H1 (cell line): ENCODE data around the gene GNL2. TPM values are rescaled to one million over a fixed set of nuclear protein-coding genes. Genes with fewer than 3 reads are reported as not detected.

Experiments
- CBX5 ChIP-seq: fragments of 300-800, 300-1000 bp; sonication (generic); IDR thresholded peaks from 2 replicates; pipeline ENCODE4 v1.7.1; 2016; ENCODE audit warnings: antibody characterized with exemption, low read length, low read depth
- EZH2 ChIP-seq: fragments of 200-600 bp; sonication (generic); IDR thresholded peaks from 2 replicates; pipeline ENCODE4 v1.7.1; 2012; ENCODE audit warnings: low read depth, mild to moderate bottlenecking, moderate library complexity, low read length, inconsistent platforms; ENCODE audit not compliant: severe bottlenecking
- HDAC6 ChIP-seq: IDR thresholded peaks from one replicate; pipeline ENCODE4 v1.7.1; 2012; ENCODE audit warnings: low read depth, mild to moderate bottlenecking, inconsistent platforms, low read length, moderate library complexity
- PHF8 ChIP-seq: fragments of 200-600 bp; sonication (generic); conservative IDR thresholded peaks from 2 replicates; pipeline ENCODE4 v1.7.1; 2012; ENCODE audit warnings: low read depth, mild to moderate bottlenecking, inconsistent platforms, low read length, moderate library complexity
- RXRA ChIP-seq: IDR thresholded peaks from 2 replicates; pipeline ENCODE4 v1.6.1; 2011; ENCODE audit warnings: low read depth, mild to moderate bottlenecking, low read length, moderate library complexity; ENCODE audit not compliant: insufficient read depth
- SIRT6 ChIP-seq: IDR thresholded peaks from one replicate; pipeline ENCODE4 v1.7.1; 2012; ENCODE audit warnings: low read length, inconsistent platforms
- SP1 ChIP-seq: IDR thresholded peaks from 2 replicates; pipeline ENCODE4 v1.6.1; 2011; ENCODE audit warnings: low read depth, low read length
- ZNF274 ChIP-seq: IDR thresholded peaks from 2 replicates; pipeline ENCODE4 v1.7.0; 2012; ENCODE audit warnings: low read length, borderline replicate concordance; ENCODE audit errors: extremely low read depth
- polyA plus RNA-seq, 7 experiments: library from polyadenylated mRNA; depleted of rRNA in 3 of 7; stranded (reverse) in 5 of 7; unstranded in 2 of 7; fragments of >200 nt in 5 of 7; fragments of 200-250 nt in 2 of 7; gene quantifications; 1 replicate in 5 of 7; 2 replicates in 1 of 7; 4 replicates in 1 of 7; pipeline versions ENCODE4 v1.2.1 to v1.2.3, GENCODE V29; 2011 to 2013; ENCODE audit warnings: missing spikeins in 2 of 7, mixed read lengths in 2 of 7
- total RNA-seq: library from RNA; stranded (reverse); fragmentation: NEBNext Ultra II Directional; extraction: Animal tissue kit (Norgen Biotek cat#: 25700); gene quantifications from 2 replicates; pipeline ENCODE4 v1.2.1, GENCODE V29; 2021
- TF ChIP-seq, protein P1 (sequence below): IDR thresholded peaks from 2 replicates; pipeline ENCODE4 v1.6.1; 2012; ENCODE audit warnings: low read length, inconsistent platforms

Gene GNL2
- total and polyA plus RNA-seq, 2 of the 8 experiments (the other 6 are each of a cell fraction or from before 2014, with no cell fraction given), result 22.2 to 88.3 TPM

DNA sequence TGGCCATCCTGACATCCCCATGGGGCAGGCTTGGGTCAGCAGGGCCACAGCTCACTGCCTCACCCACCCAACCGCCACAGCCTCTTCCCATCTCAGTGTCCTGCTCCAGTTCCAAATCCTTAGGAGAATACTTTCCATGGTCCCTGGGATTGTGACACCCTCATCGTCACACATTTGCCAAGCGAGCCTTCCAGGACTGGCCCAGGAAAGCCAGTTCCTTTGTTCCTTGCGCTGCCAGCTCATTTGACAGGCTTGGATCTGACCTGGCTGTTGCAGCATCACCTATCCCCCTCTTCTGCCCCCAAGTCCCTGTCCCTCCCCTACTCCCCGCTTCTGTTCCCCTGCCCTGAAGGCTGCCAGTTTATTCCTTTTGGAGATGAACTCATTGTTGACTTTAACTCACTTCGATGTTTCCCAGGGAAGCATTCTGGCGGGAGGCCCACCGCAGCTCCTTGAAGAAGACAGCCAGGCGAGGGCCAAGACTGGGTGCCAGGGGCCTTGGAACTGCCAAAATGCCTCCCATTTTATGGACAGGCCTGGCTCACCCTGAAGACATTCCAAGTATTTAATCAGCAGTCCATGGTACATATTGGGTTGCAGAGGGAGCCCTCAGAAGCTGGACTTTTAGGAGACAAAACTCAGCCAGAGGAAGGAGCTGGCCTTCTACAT is 10.2 kb upstream of the GNL2 start (continued):
- TF ChIP-seq CBX5, result no peak
- TF ChIP-seq PHF8, result no peak
- TF ChIP-seq, protein P1, sequence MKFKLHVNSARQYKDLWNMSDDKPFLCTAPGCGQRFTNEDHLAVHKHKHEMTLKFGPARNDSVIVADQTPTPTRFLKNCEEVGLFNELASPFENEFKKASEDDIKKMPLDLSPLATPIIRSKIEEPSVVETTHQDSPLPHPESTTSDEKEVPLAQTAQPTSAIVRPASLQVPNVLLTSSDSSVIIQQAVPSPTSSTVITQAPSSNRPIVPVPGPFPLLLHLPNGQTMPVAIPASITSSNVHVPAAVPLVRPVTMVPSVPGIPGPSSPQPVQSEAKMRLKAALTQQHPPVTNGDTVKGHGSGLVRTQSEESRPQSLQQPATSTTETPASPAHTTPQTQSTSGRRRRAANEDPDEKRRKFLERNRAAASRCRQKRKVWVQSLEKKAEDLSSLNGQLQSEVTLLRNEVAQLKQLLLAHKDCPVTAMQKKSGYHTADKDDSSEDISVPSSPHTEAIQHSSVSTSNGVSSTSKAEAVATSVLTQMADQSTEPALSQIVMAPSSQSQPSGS, result no peak
- no peak for TF ChIP-seq SIRT6
- no peak for TF ChIP-seq SP1
- no peak for TF ChIP-seq HDAC6
- no peak for TF ChIP-seq EZH2
- no peak for TF ChIP-seq RXRA
- no peak for TF ChIP-seq ZNF274
